Measurements from ENCODE around the gene LTBR.

DNA sequence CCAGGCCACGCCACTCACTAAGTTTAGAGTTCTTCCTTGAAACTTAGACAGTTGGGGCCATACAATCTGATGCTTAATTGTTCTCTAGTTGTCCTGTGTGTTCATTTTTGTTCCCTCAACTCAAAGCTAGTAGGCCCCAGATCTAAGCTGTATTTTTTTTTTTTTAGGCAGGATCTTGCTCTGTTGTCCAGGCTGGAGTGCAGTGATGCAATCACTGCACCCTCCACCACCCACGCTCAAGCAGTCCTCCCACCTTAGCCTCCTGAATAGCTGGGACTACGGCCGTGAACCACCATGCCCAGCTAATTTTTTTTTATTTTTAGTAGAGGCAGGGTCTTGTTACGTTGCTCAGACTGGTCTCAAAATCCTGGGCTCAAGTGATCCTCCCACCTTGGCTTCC is 49.6 kb upstream of the LTBR start:
- TF ChIP-seq, protein P1, sequence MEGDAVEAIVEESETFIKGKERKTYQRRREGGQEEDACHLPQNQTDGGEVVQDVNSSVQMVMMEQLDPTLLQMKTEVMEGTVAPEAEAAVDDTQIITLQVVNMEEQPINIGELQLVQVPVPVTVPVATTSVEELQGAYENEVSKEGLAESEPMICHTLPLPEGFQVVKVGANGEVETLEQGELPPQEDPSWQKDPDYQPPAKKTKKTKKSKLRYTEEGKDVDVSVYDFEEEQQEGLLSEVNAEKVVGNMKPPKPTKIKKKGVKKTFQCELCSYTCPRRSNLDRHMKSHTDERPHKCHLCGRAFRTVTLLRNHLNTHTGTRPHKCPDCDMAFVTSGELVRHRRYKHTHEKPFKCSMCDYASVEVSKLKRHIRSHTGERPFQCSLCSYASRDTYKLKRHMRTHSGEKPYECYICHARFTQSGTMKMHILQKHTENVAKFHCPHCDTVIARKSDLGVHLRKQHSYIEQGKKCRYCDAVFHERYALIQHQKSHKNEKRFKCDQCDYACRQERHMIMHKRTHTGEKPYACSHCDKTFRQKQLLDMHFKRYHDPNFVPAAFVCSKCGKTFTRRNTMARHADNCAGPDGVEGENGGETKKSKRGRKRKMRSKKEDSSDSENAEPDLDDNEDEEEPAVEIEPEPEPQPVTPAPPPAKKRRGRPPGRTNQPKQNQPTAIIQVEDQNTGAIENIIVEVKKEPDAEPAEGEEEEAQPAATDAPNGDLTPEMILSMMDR (IDR thresholded peaks at IDR 0.05) = no peak
- no peak for TF ChIP-seq POLR2A (IDR thresholded peaks at IDR 0.05)
